Ramos (cell line): ENCODE measurements around the gene CSTF1.
"Not testable (repeated sequence)": the region's sequence is repeated elsewhere in the genome, so short reads cannot be mapped to it uniquely, and the experiment has no call there.

ENCODE experiments used
- in situ Hi-C: fragments of 300-500 bp; cut with MboI; formaldehyde crosslinking; loops from one replicate; pipeline ENCODE4 v1.14.3; 2022; ENCODE audit warnings: low sequenced_read_pairs; ENCODE audit not compliant: unreplicated experiment

The CSTF1 gene

DNA sequence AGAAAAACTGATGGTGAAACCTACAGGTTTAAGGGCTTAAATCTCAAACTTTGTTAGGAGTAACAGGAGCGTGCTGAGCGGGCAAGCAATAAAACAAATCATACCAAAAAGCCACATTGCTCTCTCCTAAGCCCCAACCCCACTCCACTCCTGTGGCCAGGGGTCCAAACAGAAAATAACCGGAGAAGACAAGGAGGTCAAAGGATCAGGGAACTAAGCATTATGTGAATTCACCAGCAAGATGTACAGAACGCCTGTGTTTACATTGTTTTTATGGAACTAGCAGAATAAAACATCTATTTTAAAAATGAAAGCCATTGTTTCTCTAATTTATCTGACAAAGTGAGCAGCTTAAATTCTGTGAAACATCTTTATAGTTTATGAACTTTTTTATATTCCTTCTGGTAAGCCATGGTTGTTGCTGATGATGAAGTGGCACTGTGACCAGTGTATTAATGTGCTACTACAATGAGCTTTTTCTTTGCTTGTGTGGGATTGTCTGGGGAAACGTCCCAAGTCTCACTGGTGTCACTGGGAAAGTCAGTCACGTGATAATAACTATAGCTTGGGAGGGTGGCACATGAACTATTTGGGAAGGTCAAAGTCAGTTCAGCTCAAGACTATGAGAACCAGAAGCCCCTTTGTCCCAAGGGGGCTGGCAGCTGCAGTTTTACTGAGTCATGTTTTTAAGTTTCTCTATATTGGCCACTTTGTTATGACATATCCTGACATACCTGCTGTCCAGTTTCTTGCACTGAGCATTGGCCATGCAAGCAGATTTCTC, 23.9 kb upstream of the CSTF1 start:
- in situ Hi-C loops = no loop called here

DNA sequence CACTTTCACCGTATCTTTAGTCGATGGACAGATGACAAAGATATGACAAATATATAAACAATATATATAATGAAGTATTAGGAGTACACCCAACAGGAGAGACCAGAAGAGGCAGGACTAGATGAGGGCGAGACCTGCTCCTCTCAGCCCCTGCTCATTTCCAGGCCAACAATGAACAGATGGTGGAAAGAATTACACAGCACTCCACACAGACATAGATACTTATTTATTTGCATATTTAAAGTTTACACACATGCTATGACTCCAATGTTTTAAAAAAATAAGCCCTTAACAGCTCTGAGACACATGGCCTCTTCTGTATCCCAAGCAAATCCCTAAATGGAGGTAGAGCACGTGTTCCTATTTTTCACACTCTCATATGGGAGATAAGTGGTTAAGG, 23.3 kb upstream of the CSTF1 start:
- in situ Hi-C loops = no loop called here

DNA sequence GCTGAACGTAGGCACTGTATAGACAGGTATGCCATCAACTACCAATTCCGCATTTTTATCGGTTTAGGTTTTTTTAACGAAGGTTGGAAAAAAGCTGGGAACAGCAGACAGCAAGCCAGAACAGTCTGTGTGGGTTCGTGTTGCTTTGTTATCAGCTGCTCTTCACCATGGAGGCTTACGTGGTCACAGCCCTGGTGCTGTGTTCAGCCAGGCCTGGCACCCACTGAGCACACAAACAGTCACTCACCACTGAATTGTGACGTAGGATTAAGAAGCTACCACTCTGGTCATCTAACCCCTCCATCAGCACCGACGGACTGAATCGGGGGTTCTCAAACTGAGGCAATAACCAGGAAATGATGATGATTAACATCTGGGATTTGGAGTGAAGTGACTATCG, 20.5 kb upstream of the CSTF1 start:
- in situ Hi-C loops = no loop called here

DNA sequence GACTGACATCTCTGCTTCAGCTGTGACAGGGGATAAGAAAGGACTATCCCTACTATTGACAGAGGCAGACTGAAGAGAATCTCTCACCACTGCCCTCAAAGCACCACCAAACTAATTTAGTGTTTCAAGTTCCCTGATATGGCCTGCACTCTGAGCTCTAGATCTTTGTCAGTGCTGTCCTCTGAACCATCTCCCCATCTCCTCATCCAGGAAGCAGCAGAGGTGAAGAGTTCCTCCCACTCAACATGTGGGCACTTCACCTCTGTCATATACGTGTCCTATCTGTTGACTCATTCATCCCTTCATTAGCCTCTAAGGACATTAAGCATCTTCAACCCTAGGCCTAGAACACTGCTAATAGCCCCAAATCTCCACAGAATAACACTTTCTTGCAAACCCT, 19.6 kb upstream of the CSTF1 start:
- in situ Hi-C loops = no loop called here

DNA sequence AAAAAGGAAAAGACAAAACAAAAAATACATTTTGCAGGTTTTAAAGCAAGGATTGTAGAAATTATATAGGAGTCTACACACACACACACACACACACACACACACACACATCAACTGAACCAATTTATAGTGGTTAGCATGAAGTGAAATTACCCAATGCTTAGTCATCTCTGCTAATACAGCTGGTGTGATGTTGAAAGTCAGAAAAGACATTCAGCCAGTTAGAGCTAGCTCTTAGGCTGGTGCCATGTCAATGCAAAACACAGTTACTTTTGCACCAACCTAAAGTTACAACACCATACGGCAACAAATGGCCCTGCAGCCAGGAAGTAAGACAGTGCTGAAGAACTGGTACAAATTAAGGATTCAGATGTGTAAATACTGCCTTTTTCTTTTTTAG, 18.5 kb upstream of the CSTF1 start:
- in situ Hi-C loops = no loop called here

DNA sequence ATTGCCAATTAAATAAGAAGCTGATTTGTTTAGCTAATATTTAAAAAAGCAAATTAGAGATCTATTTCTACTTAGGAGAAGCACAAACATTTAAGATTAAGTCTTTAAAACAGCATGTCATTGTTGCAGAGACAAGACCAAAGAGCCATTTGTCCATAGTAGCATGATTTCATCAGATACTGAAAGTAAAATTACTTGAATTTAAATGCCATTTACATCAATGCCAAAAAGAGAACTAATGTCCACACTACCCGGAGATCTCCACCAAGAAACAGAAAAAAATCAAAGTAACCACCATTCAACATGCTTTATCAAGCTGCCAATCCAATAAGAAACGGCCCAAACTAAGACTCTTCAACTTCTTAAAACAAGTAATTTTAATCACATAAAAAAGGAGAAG, 16.1 kb upstream of the CSTF1 start:
- in situ Hi-C loops = no loop called here

DNA sequence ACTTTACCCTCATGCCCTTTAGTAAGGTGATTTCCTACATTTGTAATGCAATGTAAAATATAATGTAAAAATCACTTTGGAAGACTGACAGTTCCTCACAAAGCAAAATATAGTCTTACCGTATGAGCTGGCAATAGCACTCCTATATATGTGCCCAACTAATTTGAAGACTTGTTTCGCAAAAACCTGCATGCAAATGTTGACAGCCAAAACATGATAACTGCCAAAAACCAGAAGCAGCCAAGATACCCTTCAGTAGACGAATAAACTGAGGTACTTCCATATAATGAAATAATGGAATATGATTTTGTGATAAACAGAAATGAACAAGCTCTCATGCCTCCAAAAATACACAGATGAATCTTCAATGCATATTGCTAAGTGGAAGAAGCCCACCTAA, 14.1 kb upstream of the CSTF1 start:
- in situ Hi-C loops = no loop called here

DNA sequence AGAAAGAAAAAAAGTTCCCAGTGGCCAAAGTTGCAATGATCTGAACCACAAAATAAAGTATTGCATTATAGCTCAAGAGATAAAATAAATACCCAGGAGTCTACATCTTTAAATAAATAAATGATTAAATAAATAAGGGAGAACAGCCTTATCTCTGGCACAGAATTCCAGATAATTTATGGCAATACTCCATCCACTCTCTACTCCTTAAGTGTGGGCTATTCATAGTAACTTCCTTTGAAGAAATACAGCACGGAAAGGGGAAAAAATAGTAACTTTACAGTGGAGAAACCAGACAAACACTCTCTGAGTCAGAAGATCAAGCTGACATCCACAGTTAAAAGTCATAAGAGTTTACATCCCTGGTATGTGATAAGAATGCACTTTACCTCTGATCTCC, 12.1 kb upstream of the CSTF1 start:
- in situ Hi-C loops = no loop called here

DNA sequence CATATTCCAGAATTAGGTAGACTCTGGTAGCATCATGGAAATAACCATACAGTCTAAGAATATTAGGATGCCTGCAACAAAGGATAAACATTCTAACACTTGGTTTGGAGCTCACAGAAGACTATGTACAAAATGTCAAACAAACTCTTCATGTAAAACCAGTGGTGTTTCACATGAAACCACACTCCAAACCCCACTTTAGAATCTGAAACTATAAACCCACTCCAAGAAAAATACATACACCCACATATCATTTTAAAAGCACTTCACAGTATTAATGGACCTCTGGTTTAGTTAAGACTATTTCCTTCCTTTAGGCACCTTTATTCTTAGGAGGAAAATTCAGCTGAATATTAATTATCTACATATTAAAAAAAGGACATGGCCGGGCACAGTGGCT, 10.9 kb upstream of the CSTF1 start:
- in situ Hi-C loops = no loop called here

DNA sequence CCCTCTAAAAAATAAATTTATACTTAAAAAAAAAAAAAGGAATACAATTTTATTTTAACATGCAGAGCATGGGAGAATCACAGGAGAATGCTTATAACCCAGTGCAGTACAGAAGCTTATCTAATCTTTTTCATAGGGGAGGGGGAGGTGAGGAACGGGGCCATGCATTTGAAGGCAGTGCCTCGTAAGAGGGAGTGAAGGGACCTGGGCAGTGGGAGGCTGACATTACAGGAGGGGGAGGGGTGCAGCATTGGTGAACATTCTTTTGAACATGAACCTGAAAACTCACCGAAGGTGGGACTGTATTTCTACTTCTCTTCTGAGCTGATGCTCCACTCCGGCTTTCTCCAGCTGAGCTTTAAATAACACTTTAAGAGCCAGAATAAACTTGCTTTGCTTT, 9.7 kb upstream of the CSTF1 start:
- in situ Hi-C loops = no loop called here

DNA sequence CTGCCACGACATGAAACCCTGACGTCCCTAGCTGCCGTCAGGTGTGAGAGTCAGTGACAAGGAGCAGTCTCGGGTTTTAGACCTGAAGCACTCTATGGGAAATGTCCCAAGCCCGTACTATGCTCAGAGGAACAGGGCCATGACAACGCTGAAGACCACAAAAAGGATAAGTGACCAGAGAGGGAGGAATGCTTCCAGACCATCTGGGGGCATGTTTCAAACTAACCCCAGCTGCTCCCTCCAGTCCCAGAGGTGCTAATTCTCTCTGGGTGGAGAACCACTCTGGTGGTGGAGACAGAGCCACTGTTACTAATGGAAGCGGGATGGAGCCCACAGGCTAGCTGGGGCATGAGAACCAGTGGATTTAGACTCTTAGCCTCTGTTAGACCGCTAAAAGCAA, 9.1 kb upstream of the CSTF1 start:
- in situ Hi-C loops = no loop called here

DNA sequence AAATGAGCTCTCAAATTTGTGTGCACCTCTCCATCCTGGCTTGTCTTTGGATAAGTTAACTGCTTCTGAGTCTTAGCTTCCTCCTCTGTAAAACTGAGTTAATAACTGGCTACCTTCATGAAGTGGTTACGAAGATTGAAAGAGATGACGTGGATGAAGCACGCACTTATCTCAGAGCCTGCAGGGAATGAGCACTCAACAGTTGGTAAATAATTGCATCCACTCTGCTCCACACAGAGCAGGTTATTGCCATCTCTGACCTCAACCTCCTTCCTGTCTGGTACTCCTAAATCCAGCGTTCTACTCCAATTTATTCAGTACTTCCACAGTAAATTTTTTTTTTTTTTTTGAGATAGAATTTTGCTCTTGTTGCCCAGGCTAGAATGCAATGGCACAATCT, 7.3 kb upstream of the CSTF1 start:
- in situ Hi-C loops = no loop called here

DNA sequence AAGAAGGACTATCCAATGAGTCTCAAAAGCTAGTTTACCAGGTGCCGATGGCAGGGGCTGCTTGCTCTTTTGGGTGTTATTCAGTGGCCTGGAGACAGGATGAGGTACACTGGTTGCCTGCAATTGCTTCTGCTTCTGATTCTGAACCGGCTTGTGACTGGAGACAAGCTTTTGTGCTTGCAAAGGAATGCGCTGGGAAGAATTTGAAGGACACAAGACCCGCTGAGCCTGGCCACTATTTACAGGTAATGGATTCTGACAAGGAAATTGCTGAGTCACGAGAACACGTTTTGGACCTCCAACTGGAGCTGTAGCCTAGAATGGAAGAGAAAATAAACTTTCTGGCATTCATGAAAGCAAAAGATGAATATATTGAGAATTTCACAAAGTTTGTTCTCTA, 6.2 kb upstream of the CSTF1 start:
- in situ Hi-C loops = no loop called here

DNA sequence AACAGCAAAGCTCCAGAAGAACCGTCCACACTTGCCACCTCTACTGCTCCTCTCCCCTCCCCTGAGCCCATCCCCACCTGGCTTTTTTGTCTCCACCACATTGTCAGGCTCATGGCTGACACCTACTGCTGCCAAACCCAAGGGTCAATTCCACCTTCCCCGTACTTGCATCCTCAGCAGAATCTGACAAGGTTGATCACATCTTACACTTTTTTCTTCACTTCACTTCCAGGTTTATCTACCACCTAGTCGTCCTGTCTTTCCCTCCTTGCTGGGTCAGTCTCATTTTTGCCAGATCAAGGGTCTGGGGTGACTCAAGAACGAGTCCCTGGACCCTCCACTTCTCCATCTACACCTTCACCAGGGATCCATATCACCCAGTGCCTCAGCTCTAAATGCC, 3.6 kb upstream of the CSTF1 start:
- in situ Hi-C loops = no loop called here

DNA sequence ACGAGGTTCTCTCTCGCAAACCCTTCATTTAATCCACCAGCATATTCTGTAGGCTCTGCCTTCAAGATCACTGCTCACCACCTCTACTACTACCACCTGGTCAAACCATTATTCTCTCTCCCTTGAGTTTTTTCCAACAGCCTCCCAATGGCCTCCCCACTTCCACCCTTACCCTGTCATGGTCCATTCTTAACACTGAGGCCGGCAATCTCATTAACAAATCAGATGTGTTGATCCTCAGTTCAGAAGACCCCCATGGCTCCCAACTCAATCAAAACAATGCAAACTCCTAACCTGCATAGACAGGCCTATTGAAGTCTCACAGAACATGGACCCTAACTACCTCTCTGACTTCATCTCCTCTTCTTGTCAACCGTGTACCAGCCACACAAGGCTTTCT, 2.6 kb upstream of the CSTF1 start:
- in situ Hi-C loops = no loop called here

DNA sequence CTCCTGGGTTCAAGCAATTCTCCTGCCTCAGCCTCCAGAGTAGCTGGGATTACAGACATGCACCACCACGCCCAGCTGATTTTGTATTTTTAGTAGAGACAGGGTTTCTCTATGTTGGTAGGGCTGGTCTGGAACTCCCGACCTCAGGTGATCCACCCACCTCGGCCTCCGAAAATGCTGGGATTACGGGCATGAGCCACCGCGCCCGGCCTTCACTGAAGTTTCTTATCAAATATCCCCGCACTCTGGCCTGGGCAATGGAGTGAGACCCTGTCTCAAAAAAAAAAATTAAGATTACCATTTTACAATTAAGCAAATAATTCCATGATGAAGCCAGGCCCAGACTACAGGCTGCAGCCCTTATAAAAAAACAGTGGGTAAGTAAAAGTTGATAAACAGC, 2.0 kb upstream of the CSTF1 start:
- in situ Hi-C loops = not testable (repeated sequence)

DNA sequence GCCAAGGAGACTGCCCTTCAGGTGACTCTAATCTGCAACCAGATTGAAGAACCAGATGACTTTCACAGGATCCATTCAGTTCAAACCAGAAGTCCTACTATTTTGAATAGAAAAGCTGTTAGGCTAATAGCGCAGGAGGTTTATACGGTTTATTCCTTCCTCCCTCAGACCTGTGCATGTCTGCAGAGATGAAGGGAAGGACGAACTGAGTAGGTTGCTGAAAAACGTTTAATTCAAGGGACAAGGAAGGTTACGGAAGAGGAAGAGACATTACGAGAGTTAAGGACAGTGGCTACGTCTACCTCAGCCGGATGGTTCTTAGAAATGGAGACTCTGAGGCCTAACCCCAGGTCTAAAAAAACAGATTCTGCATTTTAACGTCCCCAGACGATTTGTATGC, 1.4 kb upstream of the CSTF1 start:
- in situ Hi-C loops = no loop called here

DNA sequence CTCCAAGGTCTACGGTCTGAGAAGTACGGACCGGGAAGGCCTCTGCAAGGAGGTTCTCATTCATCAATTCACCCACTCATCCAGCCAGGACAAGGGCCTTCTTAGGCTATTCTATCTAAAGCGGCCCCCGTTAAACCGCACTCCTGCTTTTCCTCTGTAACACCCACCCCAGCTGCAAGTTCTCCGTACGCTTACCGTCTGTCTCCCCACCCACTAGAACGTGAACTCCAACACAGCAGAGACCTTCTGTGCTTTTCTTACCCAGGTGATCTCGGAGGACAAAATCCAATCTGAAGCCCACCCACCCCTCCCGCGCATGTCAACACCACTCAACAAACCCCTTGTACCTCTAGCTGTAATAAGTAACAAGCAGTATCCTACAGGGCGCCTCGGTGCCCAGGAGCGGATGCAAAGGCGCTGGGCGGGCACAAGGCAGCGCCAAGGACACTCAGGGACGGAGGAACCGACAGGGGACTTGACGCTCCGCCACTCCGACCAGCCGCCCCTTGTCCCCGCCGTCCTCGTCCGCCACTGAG, 781 bp upstream of the CSTF1 start:
- in situ Hi-C loops = no loop called here

DNA sequence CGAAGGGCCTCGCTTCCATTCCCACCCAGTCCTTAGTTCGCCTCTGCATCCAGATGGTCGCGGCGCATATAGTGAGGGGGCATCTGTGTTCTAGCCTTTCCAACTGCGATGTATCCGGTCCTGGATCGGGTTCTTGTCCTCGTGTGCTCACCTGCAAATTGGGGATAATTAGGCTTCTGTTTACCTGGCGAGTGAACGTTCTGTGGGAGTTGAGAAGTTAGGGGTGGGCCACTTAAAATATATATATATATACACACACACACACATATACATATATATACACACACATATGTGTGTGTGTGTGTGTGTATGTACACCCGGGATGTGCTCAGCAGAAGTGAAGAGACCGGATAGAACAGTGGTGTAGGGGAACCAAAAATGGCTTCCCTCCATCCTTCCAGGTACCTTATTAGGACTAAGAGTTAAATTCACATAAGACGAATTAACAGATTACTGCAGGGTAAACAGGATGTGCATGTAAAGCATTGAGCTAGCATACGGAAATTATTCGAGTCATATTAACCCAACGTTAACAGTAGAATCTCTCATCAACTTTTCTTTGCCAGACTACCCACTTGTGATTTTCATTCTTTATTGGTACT, 537 bp downstream of the CSTF1 start:
- in situ Hi-C loops = no loop called here

DNA sequence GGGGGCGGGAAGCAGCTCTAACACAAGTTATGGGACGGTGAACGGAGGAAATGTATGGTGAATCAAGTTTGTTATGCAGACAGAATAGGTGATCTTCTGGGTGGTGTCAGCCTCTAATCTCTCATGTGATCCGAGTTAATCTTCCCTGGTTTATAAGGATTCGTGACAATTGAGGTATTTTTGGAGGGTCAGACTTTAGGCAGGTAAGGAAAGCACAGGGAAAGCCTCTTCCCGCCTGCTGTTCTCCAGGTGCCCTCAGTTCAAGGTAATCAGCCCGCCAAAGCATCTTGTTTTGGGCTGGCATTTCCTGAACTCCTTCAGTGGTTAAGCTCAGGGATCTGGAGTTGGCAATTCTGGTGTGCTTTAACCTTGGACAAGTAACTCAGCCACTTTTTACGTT, 1.2 kb downstream of the CSTF1 start:
- in situ Hi-C loops = no loop called here

DNA sequence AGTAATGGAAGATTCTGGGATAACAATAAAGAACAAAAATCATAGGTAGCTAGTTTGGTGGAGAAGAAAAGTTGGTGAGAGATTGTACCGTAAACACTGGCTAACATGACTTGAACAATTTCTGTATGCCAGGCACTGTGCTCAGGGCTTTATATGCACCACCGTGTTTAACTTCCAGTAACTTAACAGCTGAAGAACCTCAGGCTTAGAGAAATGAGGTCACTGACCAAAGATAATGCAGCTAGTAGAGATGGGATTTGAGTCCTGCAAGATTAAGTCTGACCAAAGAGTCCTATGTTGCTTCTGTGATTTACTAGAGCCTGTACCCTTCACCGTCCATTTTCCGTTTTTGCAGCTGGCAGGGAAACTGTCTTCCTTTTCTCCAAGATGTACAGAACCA, 2.7 kb downstream of the CSTF1 start:
- in situ Hi-C loops = no loop called here

DNA sequence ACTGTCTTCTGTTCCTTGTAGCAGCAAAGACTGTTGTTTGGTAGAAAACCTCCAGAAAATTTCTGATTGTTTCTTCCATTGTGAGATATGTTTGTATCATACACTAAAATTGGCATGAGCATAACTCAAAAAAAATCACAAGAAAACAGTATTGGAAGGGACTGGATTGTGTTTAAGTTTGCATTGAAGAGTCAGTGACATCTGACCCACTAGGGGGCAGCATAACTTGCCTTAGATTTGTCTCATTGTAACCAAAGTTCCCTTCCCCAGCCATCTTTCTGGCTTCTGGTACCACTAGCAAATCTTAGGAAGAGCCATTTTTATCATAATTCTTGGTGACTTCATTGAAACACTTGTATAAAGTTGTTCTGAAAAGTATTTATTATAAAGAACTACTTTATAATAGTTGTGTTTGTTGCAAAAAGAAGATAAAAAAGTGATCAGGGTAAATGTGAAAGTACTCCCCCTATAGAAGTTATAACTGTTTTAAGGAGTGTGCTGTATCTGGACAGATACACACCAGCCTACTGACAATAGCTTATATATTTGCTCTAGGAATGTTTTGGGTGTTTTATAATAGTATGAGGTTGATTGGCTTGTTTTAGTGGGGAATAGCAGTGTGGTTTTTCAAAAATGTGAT, 7.7 kb downstream of the CSTF1 start:
- in situ Hi-C loops = no loop called here
